Left renal pelvis (tissue), 4 donors: Measurements from ENCODE around the gene TYRP1. TPM values are rescaled to one million over a fixed set of nuclear protein-coding genes. Genes with fewer than 3 reads are reported as not detected.
"Not testable (repeated sequence)": the region's sequence is repeated elsewhere in the genome, so short reads cannot be mapped to it uniquely, and the experiment has no call there.

Experiments
- DNase-seq, 4 donors: peaks; one replicate each; pipeline ENCODE4 v3.0.0-alpha.2; 2013; ENCODE audit warnings: low read depth in 4 of 4, low spot score in 3 of 4
- polyA plus RNA-seq, 4 donors: library from polyadenylated mRNA; unstranded; fragments of 120-200 nt; gene quantifications; one replicate each; pipeline ENCODE4 v1.2.1, GENCODE V29; 2013; ENCODE audit not compliant: insufficient read length in 4 of 4

TYRP1 gene, protein sequence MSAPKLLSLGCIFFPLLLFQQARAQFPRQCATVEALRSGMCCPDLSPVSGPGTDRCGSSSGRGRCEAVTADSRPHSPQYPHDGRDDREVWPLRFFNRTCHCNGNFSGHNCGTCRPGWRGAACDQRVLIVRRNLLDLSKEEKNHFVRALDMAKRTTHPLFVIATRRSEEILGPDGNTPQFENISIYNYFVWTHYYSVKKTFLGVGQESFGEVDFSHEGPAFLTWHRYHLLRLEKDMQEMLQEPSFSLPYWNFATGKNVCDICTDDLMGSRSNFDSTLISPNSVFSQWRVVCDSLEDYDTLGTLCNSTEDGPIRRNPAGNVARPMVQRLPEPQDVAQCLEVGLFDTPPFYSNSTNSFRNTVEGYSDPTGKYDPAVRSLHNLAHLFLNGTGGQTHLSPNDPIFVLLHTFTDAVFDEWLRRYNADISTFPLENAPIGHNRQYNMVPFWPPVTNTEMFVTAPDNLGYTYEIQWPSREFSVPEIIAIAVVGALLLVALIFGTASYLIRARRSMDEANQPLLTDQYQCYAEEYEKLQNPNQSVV
- polyA plus RNA-seq: 1 to 10 TPM in 2 of 4 donors, under 1 TPM in 2; 0.27 to 2.5 (median 1.7) TPM

DNA sequence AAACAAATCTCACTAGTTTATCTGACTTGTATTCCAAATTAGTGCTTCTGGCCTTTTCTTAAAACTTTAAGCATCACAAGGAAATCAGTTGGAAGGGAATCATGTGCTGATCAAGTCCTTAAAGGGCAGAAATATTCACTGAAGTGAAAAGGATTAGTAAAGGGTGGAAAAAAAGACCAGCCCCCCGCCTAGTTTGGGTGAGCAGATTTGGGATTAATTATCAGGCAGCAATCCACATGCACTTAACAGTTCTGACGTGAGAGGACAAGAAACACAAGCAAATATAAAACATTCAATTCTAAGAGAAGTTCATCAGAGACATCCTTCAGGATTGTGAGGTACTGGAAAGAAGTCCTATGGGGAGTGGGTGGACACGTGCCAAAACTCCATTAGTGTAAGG lies at the start of gene TYRP1:
Gene TYRP1, plus strand, starts transcription at position 245 of the 400 bp plus-strand sequence. CDS start 612 bp downstream, outside the sequence.
- DNase-seq: no peak

DNA sequence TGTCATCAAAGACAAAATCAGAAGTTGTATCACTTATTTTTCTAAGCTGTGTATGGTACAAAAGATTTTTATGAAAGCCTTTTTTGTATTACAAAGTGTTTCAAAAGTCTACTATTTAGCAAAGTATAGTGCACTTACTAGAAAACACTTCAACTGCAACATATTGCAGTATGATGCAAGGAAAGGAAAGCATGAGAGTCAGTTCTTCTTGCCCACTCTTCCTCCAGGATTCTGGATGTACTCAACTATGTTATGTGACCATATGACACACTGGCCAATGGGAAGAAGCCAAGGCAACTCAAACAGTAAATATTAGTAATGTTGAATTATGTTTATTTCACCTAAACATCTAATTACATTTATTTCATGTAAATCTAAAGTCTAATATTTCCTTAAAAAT lies 49.5 kb upstream of the TYRP1 start:
- no peak for DNase-seq

DNA sequence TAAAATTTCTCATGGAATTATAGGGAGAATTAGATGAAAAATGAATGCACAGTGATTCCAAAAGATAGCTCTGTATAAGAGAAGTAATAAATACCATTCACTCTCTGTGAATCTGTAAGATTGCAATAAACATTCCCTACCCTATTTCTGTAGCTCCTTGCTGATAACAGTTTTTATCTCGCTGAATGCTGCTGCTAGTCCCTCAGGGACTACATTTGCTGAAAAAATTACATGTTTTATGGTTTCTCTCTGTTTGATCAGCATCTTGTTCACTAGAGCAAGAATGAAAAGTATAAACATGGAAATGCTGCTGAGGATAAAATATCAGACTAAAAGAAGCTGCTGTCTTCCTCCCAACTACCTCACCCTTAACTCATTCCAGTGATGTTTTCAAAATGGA lies 44.3 kb upstream of the TYRP1 start:
- no peak for DNase-seq

DNA sequence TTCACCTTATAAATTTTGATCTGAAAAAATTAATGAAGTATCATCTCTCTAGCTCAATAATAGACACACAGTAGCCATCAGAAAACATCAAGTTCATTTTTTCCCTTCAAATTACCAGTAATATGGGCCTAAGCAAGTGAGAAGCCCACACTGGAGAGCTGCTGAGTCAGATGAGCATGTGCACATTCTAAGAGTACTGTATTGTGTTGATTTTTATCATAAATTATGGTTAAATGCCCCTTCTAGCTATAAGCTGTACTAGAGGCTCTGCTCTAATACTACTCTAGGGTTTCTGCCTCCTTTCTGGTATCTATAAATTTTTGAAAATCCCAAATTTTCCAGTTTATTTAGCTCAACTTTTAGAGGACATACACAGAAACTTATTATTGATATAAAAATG lies 42.1 kb upstream of the TYRP1 start:
- no peak for DNase-seq

DNA sequence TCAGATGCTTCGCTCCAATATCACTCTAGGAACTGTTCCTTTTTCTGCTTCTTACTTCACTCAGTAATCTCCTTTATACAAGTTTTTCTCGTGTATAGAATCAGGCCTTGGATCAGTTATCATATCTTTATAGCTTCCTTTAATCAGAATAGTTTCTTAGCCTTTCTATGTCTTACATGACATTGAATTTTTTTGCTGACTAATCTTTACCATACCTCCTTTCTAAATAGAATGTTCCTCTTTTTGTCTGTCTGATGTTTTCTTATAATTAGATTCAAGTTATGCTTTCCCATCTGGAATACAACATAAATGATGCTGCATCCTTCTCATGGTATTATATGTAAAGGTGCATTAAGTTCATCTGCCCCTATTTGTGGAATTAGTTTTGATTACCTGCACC lies 40.2 kb upstream of the TYRP1 start:
- no peak for DNase-seq

DNA sequence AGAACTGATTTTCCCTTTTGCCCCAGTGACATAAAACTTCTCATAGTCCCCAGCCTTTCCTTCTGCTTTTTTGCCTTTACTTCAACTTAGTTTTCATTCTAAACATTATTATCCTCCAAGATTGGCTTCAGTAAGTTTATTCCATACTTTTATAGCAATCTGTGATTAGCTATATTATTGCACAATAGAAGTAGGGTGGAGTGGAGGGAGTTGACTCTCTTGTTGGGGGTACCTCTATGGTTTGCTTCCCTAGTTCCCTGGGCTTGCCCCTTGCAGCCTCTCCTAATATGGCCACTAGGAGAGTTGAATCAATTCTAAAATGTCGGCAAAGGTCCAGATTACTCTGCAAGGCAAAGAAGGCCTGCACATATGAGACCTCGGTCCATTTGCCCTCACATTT lies 36.4 kb upstream of the TYRP1 start:
- DNase-seq: no peak

DNA sequence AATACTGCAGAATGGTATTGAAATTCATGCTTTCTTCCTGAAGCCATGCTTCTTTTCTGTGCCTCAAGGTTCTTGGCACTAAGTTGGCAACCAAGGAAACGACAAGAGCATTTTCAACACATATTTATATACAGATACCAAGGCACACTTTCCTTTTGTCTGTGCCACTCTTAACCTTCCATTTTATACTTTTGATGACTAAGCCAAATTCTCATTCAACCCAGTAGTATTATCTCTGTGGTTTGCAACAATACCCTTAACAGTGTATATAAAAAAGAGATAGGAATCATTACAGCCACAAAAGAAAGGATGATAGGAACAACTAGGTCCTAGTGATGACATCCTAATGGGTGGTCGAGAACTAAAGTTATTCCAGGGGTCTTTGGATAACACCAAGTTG lies 36.0 kb upstream of the TYRP1 start:
- DNase-seq: no peak

DNA sequence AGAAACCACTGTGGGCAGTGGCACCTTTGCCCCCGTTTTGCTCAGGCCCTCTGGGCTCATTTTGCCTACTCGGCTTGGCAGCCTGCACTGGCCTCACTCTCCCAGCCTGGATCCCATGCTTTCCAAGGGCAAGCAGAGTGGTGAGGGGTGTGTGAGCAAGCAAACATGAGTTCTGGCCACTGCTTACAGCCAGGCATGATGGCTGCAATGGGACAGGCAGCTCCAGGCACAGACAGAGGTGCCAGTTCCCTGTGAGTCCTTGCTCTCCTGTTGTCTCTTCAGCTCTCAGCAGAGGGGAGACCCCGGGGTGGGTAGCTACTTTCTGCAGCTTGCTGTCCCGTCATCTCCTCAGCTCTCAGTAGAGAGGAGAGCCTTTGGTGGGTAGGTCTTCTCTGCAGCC lies 35.2 kb upstream of the TYRP1 start:
- DNase-seq: no peak

DNA sequence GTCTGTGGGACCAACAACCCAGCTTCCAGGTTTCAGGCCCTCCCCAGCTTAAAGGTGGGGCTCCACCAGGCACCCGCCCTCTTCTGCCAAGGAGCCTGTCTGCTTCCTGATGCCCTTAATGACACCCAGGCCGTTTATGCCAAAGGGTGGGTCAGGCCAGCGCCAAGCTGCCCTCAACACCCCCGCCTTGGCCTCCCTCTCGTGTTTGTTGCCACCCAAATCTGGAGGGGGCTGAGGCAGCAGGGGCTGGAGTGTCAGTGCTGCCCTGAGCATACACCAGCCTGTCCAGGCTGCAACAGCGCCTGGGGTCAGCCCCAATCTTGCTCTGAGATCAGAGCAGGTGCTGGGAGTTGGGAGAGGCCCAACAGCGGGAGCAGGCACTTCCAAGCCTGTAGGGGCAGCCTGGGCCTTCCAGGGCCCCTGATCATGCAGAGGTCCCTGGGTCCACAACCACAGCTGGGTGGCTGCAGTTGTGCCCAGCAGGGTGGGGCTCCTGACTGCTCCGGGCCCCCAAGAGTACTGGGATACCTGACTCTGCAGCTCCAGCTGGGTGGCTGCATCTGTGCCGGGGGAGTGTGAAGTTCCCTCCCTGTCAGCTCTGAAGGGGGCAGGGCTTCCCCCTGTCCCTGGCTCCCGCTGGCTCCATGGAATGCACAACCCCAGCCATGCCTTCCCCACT lies 34.5 kb upstream of the TYRP1 start:
- DNase-seq: no peak

DNA sequence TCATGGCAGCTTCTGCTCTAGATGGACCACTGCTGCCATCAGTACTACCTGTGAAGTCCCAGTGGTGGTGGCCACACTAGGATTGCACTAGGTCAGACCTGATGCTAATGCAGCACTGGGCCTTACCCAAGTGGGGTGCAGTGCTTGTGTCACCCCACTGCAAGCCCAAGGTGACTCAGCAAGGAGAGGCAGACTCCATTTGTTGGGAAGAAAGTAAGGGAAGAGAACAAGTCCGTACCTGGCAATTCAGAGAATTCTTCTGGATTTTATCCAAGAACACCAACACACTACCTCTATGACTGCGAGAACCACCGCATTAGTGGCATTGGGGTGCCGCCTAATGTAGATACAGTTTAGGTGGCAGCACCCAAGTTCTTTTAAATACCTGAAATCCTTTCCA lies 34.0 kb upstream of the TYRP1 start:
- DNase-seq: no peak

DNA sequence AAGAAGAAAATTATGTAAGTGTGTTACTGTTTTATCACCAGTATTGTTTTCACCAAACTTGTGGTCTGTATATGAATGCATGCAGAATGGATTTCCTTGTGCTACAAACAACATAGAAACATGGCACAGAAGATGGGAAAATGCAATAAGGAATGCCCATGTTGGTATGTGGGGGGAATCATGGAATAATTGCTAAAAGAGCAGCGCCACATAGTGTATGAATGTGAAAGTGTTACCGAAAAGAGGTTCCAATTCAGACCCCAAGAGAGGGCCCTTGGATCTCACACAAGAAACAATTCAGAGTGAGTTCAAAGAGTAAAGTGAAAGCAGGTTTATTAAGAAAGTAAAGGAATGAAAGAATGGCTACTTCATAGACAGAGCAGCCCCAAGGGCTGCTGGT lies 26.4 kb upstream of the TYRP1 start:
- no peak for DNase-seq

DNA sequence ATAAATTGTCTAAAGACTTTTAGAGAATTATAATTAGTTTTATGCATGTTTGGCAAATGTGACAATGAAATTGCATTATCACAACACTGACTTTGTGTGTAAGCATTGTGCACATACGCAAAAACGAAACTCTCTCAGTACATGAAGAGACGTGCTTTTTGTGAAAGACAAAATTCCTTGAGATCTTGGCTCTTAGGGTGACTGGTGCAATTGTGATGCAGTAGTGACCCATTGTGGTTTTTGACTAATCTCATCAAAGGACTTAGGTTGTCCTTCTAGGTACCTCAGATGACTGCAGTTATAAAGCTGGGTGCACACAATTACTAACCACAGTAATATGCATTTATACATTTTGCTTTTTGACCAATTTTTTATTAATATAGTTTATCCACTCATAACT lies 25.3 kb upstream of the TYRP1 start:
- DNase-seq: no peak

DNA sequence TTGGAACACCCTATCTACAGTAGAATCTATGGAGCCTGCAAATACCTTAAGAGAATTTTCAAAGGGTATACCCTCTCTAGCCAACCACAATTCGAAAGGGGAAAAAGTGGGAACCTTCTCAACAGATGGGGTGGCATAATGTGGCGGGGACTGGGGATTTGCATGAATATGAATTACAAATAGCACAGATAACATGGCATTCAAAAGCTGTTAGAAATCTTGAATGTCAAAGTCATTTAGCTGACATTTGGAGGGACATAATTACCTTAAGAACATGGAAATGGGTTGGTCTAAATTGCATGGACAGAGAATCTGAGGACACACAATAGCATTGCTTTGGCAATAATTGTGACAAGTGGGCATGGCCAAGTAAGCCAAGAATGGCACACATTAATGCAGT lies 23.2 kb upstream of the TYRP1 start:
- DNase-seq: no peak

DNA sequence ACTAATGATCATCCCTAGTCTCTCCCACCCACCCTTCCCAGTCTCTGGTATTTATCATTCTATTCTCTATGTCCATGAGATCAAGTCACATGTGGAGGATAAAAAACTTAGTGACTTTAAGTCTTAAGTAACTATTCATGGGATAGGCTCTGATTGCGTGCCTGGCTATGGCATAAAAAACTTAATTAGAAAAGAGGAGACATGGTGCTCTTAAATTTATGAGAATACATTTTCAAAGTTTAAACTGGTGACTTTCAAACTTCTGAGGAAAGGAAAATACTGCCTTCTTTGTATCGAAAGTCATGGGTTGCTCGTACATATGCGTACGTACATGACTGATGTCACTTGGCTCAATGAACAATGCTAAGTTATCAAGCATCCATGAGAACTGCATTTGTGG lies 18.2 kb upstream of the TYRP1 start:
- no peak for DNase-seq

DNA sequence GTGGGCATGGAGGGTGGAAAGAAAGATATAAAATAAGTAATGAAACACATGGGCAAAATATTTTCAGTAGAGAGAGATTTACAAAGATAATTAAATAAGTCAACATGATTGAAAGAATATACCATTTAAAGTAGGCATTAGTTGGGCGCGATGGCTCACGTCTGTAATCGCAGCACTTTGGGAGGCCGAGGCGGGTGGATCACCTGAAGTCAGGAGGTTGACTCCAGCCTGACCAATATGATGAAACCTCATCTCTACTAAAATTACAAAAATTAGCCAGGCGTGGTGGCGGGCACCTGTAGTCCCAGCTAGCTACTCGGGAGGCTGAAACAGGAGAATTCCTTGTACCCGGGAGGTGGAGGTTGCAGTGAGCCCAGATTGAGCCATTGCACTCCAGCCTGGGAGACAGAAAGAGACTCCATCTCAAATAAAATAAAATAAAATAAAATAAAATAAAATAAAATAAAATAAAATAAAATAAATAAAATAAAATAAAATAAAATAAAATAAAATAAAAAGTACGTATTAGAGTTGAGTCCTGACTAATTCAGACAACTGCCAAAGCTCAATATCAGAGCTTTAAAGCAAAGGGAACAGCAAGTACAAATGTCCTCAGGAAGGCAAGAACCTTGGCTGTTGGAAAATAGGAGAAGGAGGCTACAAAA lies 15.6 kb upstream of the TYRP1 start:
- not testable (repeated sequence) for DNase-seq

DNA sequence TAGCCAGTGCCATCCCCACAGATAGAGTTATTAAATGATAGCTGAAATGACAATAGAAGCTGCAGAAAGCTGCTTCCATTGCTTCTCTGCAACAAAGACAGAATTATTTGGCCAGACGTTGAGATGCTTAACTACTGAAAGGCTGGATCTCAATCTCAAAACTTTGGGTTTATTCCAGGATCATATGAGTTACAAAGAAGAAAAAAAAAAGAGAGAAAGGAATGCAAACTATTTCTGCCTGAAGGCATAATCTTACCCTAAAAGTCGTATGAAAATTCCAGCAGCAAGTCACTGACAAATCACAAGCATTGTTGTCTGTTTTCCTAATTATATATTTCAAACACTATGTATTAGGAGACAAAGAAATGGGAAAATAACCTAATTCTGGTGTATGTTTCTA lies 12.8 kb upstream of the TYRP1 start:
- no peak for DNase-seq

DNA sequence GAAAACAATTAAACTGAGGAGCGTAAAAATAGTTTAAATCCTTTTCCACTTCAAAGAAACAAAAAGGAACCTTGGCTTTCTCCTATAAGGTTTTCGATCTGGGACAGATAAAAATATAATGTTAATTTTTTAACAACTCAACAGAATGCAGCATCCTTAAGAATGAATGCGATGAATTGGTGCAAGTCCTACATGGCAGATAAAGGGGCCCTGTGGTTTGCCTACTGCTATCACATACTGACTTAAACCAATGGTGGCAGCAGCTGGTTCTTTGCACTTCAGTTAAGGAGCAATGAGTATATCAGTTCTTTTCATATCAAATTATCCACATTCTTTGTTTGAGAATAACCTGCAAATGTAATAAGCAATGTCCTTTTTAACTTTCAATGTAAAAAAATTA lies 12.4 kb upstream of the TYRP1 start:
- no peak for DNase-seq

DNA sequence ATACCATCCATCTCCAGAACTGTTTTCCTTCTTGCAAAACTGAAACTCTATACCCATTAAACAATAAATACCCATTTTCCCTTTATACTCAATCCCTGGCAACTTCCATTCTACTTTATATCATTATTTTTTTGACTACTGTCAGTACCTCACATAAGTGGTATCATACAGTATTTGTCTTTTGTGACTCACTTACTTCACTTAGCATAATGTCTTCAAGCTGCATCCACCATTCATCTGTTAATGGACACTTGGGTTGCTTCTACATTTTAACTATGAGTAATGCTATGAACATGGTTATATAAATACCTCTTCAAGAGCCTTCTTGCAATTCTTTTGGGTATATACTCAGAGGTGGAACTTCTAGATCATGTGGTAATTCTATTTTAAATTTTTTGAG lies 11.6 kb upstream of the TYRP1 start:
- DNase-seq: no peak

DNA sequence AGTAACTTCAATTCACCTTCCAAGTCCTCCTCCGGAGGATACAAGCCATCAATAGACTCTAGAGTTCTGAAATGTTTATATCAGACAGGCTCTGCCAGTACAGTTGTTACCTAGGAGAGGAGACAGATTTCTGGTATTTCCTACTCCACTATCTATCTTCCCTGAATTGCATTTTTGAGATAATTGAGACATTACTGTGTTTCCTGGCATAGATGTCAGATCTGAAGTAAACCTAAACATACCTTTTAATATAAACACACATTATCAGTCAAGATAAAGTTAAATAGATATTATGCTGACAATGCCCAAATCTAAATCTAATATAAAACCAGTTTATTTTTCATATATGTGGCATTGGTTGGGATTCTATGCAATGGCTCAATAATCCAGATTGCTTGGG lies 8.2 kb upstream of the TYRP1 start:
- DNase-seq: no peak

DNA sequence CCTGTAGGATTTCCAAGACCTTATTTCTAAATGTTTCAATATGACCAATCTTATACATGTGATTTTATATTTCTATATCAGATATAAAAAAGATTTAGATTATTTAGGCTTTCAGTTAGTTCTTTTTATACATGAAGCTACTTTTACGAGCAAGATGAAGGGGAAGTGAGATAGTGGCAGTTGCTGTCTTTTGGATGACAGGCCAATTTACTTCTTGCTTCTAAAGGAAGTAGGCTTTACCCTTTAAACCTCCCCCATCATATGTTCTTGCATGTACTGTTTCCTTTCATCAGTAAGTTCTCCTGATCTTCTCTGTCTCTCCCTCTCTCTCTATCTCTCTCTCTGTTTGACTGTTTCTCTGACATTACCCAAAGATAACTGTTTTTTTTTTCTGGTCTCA lies 4.0 kb upstream of the TYRP1 start:
- no peak for DNase-seq

DNA sequence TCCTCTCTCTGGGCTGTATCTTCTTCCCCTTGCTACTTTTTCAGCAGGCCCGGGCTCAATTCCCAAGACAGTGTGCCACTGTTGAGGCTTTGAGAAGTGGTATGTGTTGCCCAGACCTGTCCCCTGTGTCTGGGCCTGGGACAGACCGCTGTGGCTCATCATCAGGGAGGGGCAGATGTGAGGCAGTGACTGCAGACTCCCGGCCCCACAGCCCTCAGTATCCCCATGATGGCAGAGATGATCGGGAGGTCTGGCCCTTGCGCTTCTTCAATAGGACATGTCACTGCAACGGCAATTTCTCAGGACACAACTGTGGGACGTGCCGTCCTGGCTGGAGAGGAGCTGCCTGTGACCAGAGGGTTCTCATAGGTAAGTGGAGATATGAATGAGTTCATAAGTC lies 828 bp downstream of the TYRP1 start:
- no peak for DNase-seq

DNA sequence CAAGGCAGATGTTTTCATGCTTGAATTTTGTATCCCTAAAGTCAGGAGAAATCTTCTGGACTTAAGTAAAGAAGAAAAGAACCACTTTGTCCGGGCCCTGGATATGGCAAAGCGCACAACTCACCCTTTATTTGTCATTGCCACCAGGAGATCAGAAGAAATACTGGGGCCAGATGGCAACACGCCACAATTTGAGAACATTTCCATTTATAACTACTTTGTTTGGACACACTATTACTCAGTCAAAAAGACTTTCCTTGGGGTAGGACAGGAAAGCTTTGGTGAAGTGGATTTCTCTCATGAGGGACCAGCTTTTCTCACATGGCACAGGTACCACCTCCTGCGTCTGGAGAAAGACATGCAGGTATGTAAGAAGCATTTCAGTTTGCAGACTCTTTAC lies 2.3 kb downstream of the TYRP1 start:
- no peak for DNase-seq
